Stimulated activated naive CD8-positive, alpha-beta T cell treated with anti-CD3 and anti-CD28 coated beads, Interleukin-15, amount 100 ng/mL, for 72 hours (primary cell): ENCODE data around the gene THBS2.
"Not testable (repeated sequence)": the region's sequence is repeated elsewhere in the genome, so short reads cannot be mapped to it uniquely, and the experiment has no call there.

Source experiments
- ATAC-seq: fragments of 150-1000 bp; cut with Tn5 transposase; 2 replicates; pipeline ENCODE4 v1.10.0; 2021; ENCODE audit warnings: mild to moderate bottlenecking, moderate library complexity
- DNase-seq, 2 donors: peaks; one replicate each; pipeline ENCODE4 v3.0.0; 2021 to 2022
- H3K27ac Mint-ChIP-seq, 2 donors: one replicate each; pipeline ENCODE4 v1.8.0; 2022; ENCODE audit warnings: mild to moderate bottlenecking in 2 of 2, mixed read lengths in 2 of 2, moderate library complexity in 2 of 2
- H3K27me3 Mint-ChIP-seq: one replicate; pipeline ENCODE4 v1.8.0; 2022; ENCODE audit warnings: mixed read lengths
- H3K4me1 Mint-ChIP-seq: one replicate; pipeline ENCODE4 v1.8.0; 2022; ENCODE audit warnings: mild to moderate bottlenecking, mixed read lengths
- H3K4me3 Mint-ChIP-seq, 2 donors: one replicate each; pipeline ENCODE4 v1.8.0; 2022; ENCODE audit warnings: mild to moderate bottlenecking in 2 of 2, mixed read lengths in 2 of 2, moderate library complexity in 1 of 2
- H3K9me3 Mint-ChIP-seq, 2 donors: one replicate each; pipeline ENCODE4 v1.8.0; 2022; ENCODE audit warnings: mixed read lengths in 2 of 2

Gene THBS2

GRCh38 chr6:169263836-169264608 lies 10.4 kb upstream of the THBS2 start:
- Mint-ChIP-seq H3K9me3 (no peaks in the 10 kb centered on the region), H3K27me3 (peaks cover 22% of the 10 kb centered on the region), H3K4me1 (no peaks in the 10 kb centered on the region), H3K27ac (no peak overlapping the region), H3K4me3 (no peak overlapping the region)
- DNase-seq = no peak
- ATAC-seq = peak; percentile 37

GRCh38 chr6:169263374-169263773 lies 9.7 kb upstream of the THBS2 start:
- no peak for DNase-seq
- no peaks in the 10 kb centered on the region for H3K4me1 Mint-ChIP-seq
- H3K27ac Mint-ChIP-seq = no peak overlapping the region
- H3K4me3 Mint-ChIP-seq = no peak overlapping the region
- no peak for ATAC-seq
- no peaks in the 10 kb centered on the region for H3K9me3 Mint-ChIP-seq
- peaks cover 26% of the 10 kb centered on the region for H3K27me3 Mint-ChIP-seq

GRCh38 chr6:169262602-169263001 lies 9.0 kb upstream of the THBS2 start:
- H3K4me3 Mint-ChIP-seq, H3K4me1 Mint-ChIP-seq, H3K9me3 Mint-ChIP-seq, ATAC-seq, H3K27ac Mint-ChIP-seq, DNase-seq: not testable (repeated sequence)
- peaks cover 30% of the 10 kb centered on the region for H3K27me3 Mint-ChIP-seq

- DNase-seq (no peak), ATAC-seq (no peak)
- Mint-ChIP-seq H3K27me3 (peaks cover 75% of the 10 kb centered on the region), H3K4me3 (no peak overlapping the region), H3K27ac (no peak overlapping the region), H3K9me3 (peaks cover 0 to 6% of the 10 kb centered on the region in 2 donors), H3K4me1 (peaks cover 33% of the 10 kb centered on the region)
Observed at GRCh38 chr6:169256518-169256917, 2.9 kb upstream of the THBS2 start.

GRCh38 chr6:169256061-169256460 lies 2.4 kb upstream of the THBS2 start:
- no peak for DNase-seq
- H3K27ac Mint-ChIP-seq = no peak overlapping the region
- peaks cover 0 to 6% of the 10 kb centered on the region in 2 donors for H3K9me3 Mint-ChIP-seq
- no peak for ATAC-seq
- no peak overlapping the region for H3K4me3 Mint-ChIP-seq
- peaks cover 75% of the 10 kb centered on the region for H3K27me3 Mint-ChIP-seq
- H3K4me1 Mint-ChIP-seq = peaks cover 33% of the 10 kb centered on the region

GRCh38 chr6:169255643-169256042 lies 2.0 kb upstream of the THBS2 start:
- peaks cover 0 to 6% of the 10 kb centered on the region in 2 donors for H3K9me3 Mint-ChIP-seq
- peaks cover 76% of the 10 kb centered on the region for H3K27me3 Mint-ChIP-seq
- H3K4me1 Mint-ChIP-seq = peaks cover 33% of the 10 kb centered on the region
- ATAC-seq = no peak
- DNase-seq = no peak
- no peak overlapping the region for H3K4me3 Mint-ChIP-seq
- H3K27ac Mint-ChIP-seq = no peak overlapping the region

- peaks cover 0 to 6% of the 10 kb centered on the region in 2 donors for H3K9me3 Mint-ChIP-seq
- no peak overlapping the region for H3K27ac Mint-ChIP-seq
- peaks cover 80% of the 10 kb centered on the region for H3K27me3 Mint-ChIP-seq
- peak overlapping the region in 1 of 2 donors; percentile 41 for H3K4me3 Mint-ChIP-seq
- peak; percentile 21 for ATAC-seq
- no peak for DNase-seq
- H3K4me1 Mint-ChIP-seq = peaks cover 33% of the 10 kb centered on the region
Observed at GRCh38 chr6:169254456-169255316, 1.0 kb upstream of the THBS2 start.

- DNase-seq (no peak), ATAC-seq (no peak)
- Mint-ChIP-seq H3K4me3 (no peak overlapping the region), H3K4me1 (peaks cover 33% of the 10 kb centered on the region), H3K27me3 (peaks cover 73% of the 10 kb centered on the region), H3K9me3 (peaks cover 2 to 13% of the 10 kb centered on the region in 2 donors), H3K27ac (no peak overlapping the region)
Observed at GRCh38 chr6:169252505-169253189, 999 bp downstream of the THBS2 start.

- ATAC-seq = peak; percentile 26
- peaks cover 8 to 20% of the 10 kb centered on the region in 2 donors for H3K9me3 Mint-ChIP-seq
- no peak overlapping the region for H3K4me3 Mint-ChIP-seq
- H3K27ac Mint-ChIP-seq = no peak overlapping the region
- DNase-seq = no peak
- H3K27me3 Mint-ChIP-seq = peaks cover 66% of the 10 kb centered on the region
- peaks cover 33% of the 10 kb centered on the region for H3K4me1 Mint-ChIP-seq
Observed at GRCh38 chr6:169251822-169252504, 1.7 kb downstream of the THBS2 start.

- H3K9me3 Mint-ChIP-seq = peaks cover 8 to 18% of the 10 kb centered on the region in 2 donors
- no peak for DNase-seq
- no peak for ATAC-seq
- peaks cover 33% of the 10 kb centered on the region for H3K4me1 Mint-ChIP-seq
- no peak overlapping the region for H3K27ac Mint-ChIP-seq
- no peak overlapping the region for H3K4me3 Mint-ChIP-seq
- peaks cover 62% of the 10 kb centered on the region for H3K27me3 Mint-ChIP-seq
Observed at GRCh38 chr6:169251371-169251802, 2.3 kb downstream of the THBS2 start.

GRCh38 chr6:169250660-169251059 lies 3.0 kb downstream of the THBS2 start:
- Mint-ChIP-seq H3K4me3 (no peak overlapping the region), H3K27ac (no peak overlapping the region), H3K27me3 (peaks cover 54% of the 10 kb centered on the region), H3K9me3 (peaks cover 8 to 14% of the 10 kb centered on the region in 2 donors), H3K4me1 (peaks cover 33% of the 10 kb centered on the region)
- ATAC-seq (no peak), DNase-seq (no peak)

GRCh38 chr6:169249057-169249456 lies 4.6 kb downstream of the THBS2 start:
- Mint-ChIP-seq H3K27ac (no peak overlapping the region), H3K4me1 (peaks cover 25% of the 10 kb centered on the region), H3K4me3 (no peak overlapping the region), H3K27me3 (peaks cover 38% of the 10 kb centered on the region), H3K9me3 (peaks cover 8 to 14% of the 10 kb centered on the region in 2 donors)
- ATAC-seq (no peak), DNase-seq (no peak)

GRCh38 chr6:169248521-169248971 lies 5.1 kb downstream of the THBS2 start:
- H3K27me3 Mint-ChIP-seq = peaks cover 33% of the 10 kb centered on the region
- H3K4me1 Mint-ChIP-seq = peaks cover 19% of the 10 kb centered on the region
- no peak for ATAC-seq
- H3K4me3 Mint-ChIP-seq = no peak overlapping the region
- H3K9me3 Mint-ChIP-seq = peaks cover 8 to 14% of the 10 kb centered on the region in 2 donors
- DNase-seq = no peak
- peak overlapping the region in 1 of 2 donors; percentile 10 for H3K27ac Mint-ChIP-seq

- Mint-ChIP-seq H3K9me3 (peaks cover 8 to 14% of the 10 kb centered on the region in 2 donors), H3K4me3 (no peak overlapping the region), H3K27me3 (peaks cover 28% of the 10 kb centered on the region), H3K4me1 (peaks cover 14% of the 10 kb centered on the region), H3K27ac (no peak overlapping the region)
- DNase-seq (no peak), ATAC-seq (no peak)
Observed at GRCh38 chr6:169247991-169248390, 5.7 kb downstream of the THBS2 start.

GRCh38 chr6:169247419-169247818 lies 6.2 kb downstream of the THBS2 start:
- DNase-seq = no peak
- ATAC-seq = no peak
- Mint-ChIP-seq H3K9me3 (peaks cover 8 to 14% of the 10 kb centered on the region in 2 donors), H3K27ac (no peak overlapping the region), H3K27me3 (peaks cover 22% of the 10 kb centered on the region), H3K4me3 (no peak overlapping the region), H3K4me1 (peaks cover 8% of the 10 kb centered on the region)
